Fibroblast of lung (primary cell): ENCODE results near the gene FAM222A. TPM values are rescaled to one million over a fixed set of nuclear protein-coding genes. Genes with fewer than 3 reads are reported as not detected.

Source experiments
- DNase-seq, 2 donors: peaks; one replicate each; pipeline versions ENCODE4 v3.0.0 to v3.0.0-alpha.2; 2010; ENCODE audit warnings: low read depth in 2 of 2
- H2AFZ ChIP-seq: 2 replicates; pipeline ENCODE4 v1.5.1; 2012; ENCODE audit warnings: low read length, control low read depth, inconsistent platforms
- H3K27ac ChIP-seq: 2 replicates; pipeline ENCODE4 v1.5.1; 2011; ENCODE audit warnings: low read length, control low read depth; ENCODE audit not compliant: insufficient read depth
- H3K27me3 ChIP-seq: 2 replicates; pipeline ENCODE4 v1.5.1; 2011; ENCODE audit warnings: mild to moderate bottlenecking, low read length; ENCODE audit not compliant: control insufficient read depth, insufficient read depth
- H3K36me3 ChIP-seq: 2 replicates; pipeline ENCODE4 v1.5.1; 2011; ENCODE audit warnings: low read length; ENCODE audit not compliant: control insufficient read depth, insufficient read depth
- H3K4me1 ChIP-seq: 2 replicates; pipeline ENCODE4 v1.5.1; 2011; ENCODE audit warnings: low read length; ENCODE audit not compliant: control insufficient read depth, insufficient read depth; ENCODE audit errors: extremely low read depth
- H3K4me2 ChIP-seq: 2 replicates; pipeline ENCODE4 v1.5.1; 2011; ENCODE audit warnings: low read length, control low read depth; ENCODE audit not compliant: insufficient read depth; ENCODE audit errors: extremely low read depth
- H3K4me3 ChIP-seq, 4 experiments: fragments of 200-600 bp in 1 of 4; sonication (generic) in 1 of 4; replicated peaks in 1 of 4; 2 replicates each; pipeline ENCODE4 v1.5.1; 2011 to 2016; ENCODE audit warnings: low read length in 4 of 4, low read depth in 3 of 4, mild to moderate bottlenecking in 3 of 4, control low read depth in 2 of 4, inconsistent platforms in 1 of 4, mixed read lengths in 1 of 4; ENCODE audit not compliant: insufficient read depth in 1 of 4; ENCODE audit errors: control extremely low read depth in 1 of 4
- H3K79me2 ChIP-seq: 2 replicates; pipeline ENCODE4 v1.5.1; 2012; ENCODE audit warnings: mild to moderate bottlenecking, low read length, inconsistent platforms; ENCODE audit not compliant: control insufficient read depth, insufficient read depth
- H3K9ac ChIP-seq: 2 replicates; pipeline ENCODE4 v1.5.1; 2011; ENCODE audit warnings: mild to moderate bottlenecking, low read length, control low read depth; ENCODE audit not compliant: insufficient read depth
- H3K9me3 ChIP-seq: 2 replicates; pipeline ENCODE4 v1.5.1; 2012; ENCODE audit warnings: low read depth, low read length; ENCODE audit not compliant: control insufficient read depth, insufficient read depth
- H4K20me1 ChIP-seq: 2 replicates; pipeline ENCODE4 v1.5.1; 2011; ENCODE audit warnings: low read length; ENCODE audit not compliant: control insufficient read depth, insufficient read depth; ENCODE audit errors: extremely low read depth
- CTCF ChIP-seq, 2 donors: IDR thresholded peaks in 1 of 2; conservative IDR thresholded peaks in 1 of 2; 1 replicate in 1 of 2; 2 replicates in 1 of 2; pipeline ENCODE4 v1.5.1; 2011 to 2012; ENCODE audit warnings: low read length in 2 of 2, control low read depth in 1 of 2, inconsistent platforms in 1 of 2, low read depth in 1 of 2, mild to moderate bottlenecking in 1 of 2
- EZH2 ChIP-seq: IDR thresholded peaks from 2 replicates; pipeline ENCODE4 v1.5.1; 2012; ENCODE audit warnings: low read length, control low read depth, mild to moderate bottlenecking; ENCODE audit errors: missing control alignments
- polyA plus RNA-seq, 2 donors: library from polyadenylated mRNA; depleted of rRNA in 1 of 2; stranded (reverse) in 1 of 2; unstranded in 1 of 2; fragments of >200 nt; gene quantifications; 2 replicates each; pipeline ENCODE4 v1.2.1, GENCODE V29; 2011 to 2012; ENCODE audit warnings: missing spikeins in 1 of 2
- total RNA-seq: library from RNA; depleted of rRNA; stranded (reverse); fragments of >200 nt; gene quantifications from 2 replicates; pipeline ENCODE4 v1.2.1, GENCODE V29; 2014

FAM222A gene
- total and polyA plus RNA-seq, 2 donors (not counting 1 experiment from before 2014, with no cell fraction given): 0.05 TPM; not detected in 1

GRCh38 chr12:109730306-109731145, 16.9 kb downstream of the FAM222A start:
- no peak overlapping the region for H3K4me3 ChIP-seq
- DNase-seq: no peak
- H2AFZ ChIP-seq: no peak overlapping the region
- no peak overlapping the region for H3K27ac ChIP-seq
- no peaks in the 10 kb centered on the region for H3K36me3 ChIP-seq
- H3K4me2 ChIP-seq: no peak overlapping the region
- H3K9me3 ChIP-seq: no peaks in the 10 kb centered on the region
- H4K20me1 ChIP-seq: no peaks in the 10 kb centered on the region
- H3K27me3 ChIP-seq: peaks cover 12% of the 10 kb centered on the region
- H3K9ac ChIP-seq: no peak overlapping the region
- H3K4me1 ChIP-seq: no peaks in the 10 kb centered on the region
- TF ChIP-seq CTCF (conservative IDR thresholded peaks at IDR 0.05 in 1 of 2, IDR thresholded peaks at IDR 0.05 in 1 of 2; ENCODE audit: low read depth in 1 of 2, low read length in 2 of 2) (no peak), EZH2 (no peak)
- no peaks in the 10 kb centered on the region for H3K79me2 ChIP-seq

- no peak overlapping the region for H3K4me2 ChIP-seq
- H3K79me2 ChIP-seq: no peaks in the 10 kb centered on the region
- H4K20me1 ChIP-seq: no peaks in the 10 kb centered on the region
- no peaks in the 10 kb centered on the region for H3K9me3 ChIP-seq
- H3K27ac ChIP-seq: no peak overlapping the region
- H3K4me3 ChIP-seq: no peak overlapping the region
- TF ChIP-seq CTCF (conservative IDR thresholded peaks at IDR 0.05 in 1 of 2, IDR thresholded peaks at IDR 0.05 in 1 of 2; ENCODE audit: low read depth in 1 of 2, low read length in 2 of 2) (no peak), EZH2 (no peak)
- no peaks in the 10 kb centered on the region for H3K4me1 ChIP-seq
- no peak for DNase-seq
- peaks cover 12% of the 10 kb centered on the region for H3K27me3 ChIP-seq
- H3K9ac ChIP-seq: no peak overlapping the region
- H3K36me3 ChIP-seq: no peaks in the 10 kb centered on the region
- no peak overlapping the region for H2AFZ ChIP-seq
Measured at GRCh38 chr12:109731231-109731731, 17.7 kb downstream of the FAM222A start.

- no peak for DNase-seq
- H4K20me1 ChIP-seq: no peaks in the 10 kb centered on the region
- H2AFZ ChIP-seq: no peak overlapping the region
- no peak for TF ChIP-seq EZH2
- no peaks in the 10 kb centered on the region for H3K4me1 ChIP-seq
- H3K9ac ChIP-seq: no peak overlapping the region
- no peak overlapping the region for H3K27ac ChIP-seq
- H3K36me3 ChIP-seq: no peaks in the 10 kb centered on the region
- H3K27me3 ChIP-seq: peaks cover 12% of the 10 kb centered on the region
- no peaks in the 10 kb centered on the region for H3K79me2 ChIP-seq
- no peak overlapping the region for H3K4me3 ChIP-seq
- no peak overlapping the region for H3K4me2 ChIP-seq
- H3K9me3 ChIP-seq: no peaks in the 10 kb centered on the region
Measured at GRCh38 chr12:109731806-109732205, 18.2 kb downstream of the FAM222A start.
